GM18507 (cell line): ENCODE results near the gene COX19.

Experiments used
- DNase-seq: peaks from one replicate; pipeline ENCODE4 v3.0.0; 2011; ENCODE audit warnings: low read depth; ENCODE audit not compliant: insufficient read length; ENCODE audit errors: extremely low spot score
- FAIRE-seq: peaks from 2 replicates; lab custom pipeline; 2011; peaks lifted over from hg19 to GRCh38; lab: Jason Lieb, UNC

Gene COX19, protein sequence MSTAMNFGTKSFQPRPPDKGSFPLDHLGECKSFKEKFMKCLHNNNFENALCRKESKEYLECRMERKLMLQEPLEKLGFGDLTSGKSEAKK

GRCh38 chr7:974820-975681 is at the start of gene COX19:
COX19 (minus strand) TSS chr7:975549; CDS start chr7:975509, 40 bp downstream.
- no peak for FAIRE-seq
- peak; percentile 91 for DNase-seq

DNA sequence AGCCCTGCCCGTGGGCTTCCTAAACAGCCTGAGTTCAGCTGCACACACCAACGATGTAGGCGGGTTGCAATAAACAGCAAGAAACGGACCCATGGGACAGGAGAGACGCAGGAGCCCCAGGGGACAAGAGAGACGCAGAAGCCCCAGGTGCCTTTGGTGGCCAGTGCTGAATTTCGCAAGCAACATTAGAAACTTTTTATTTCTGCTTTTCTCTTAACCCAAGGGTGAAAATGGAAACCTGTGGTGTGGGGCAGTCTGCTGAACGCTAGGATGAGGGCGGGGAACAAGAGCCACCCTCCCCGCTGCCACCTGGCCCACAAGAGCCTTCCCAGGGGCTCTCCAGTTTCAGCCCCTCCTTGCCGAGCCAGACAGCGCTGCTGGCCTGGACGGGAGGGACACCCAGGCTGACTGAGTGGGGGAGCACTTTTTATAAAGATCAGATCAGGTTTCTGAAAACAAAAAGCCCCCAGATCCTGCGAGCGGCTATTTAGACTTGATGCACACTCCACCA is 49.0 kb upstream of the COX19 start:
- DNase-seq (peak; percentile 83), FAIRE-seq (peak; percentile 100)

DNA sequence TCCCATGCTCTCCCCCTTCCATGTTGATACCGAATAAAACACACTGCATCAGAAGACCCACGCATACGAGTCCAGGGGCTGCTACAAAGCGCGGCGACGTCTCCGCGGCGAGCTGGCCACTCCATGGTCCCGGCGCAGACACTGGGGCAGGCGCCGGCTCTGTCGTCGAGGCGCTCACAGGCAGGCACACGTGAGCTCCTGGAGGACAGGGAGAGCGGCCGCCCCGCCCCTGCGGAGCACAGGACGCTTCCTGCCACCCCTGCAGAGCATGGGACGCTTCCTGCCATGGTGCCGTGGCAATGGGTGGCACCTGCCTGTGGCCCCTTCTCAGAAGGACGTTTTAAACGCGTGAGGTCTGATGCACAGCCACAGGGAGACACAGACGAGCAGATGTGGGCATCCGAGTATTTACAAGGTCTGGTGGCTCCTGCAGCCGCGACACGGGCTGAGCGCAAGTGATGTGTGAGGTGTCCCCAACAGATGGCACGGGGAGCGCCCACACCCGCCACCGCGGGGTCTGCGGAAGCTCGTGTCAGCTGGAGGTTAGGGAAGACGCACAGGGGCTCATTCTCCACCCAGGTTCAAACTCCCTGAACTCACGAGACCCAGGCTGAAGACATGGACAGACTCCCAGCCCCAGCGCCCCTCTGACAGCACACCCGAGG is 47.6 kb upstream of the COX19 start:
- peak; percentile 67 for FAIRE-seq
- DNase-seq: peak; percentile 32

DNA sequence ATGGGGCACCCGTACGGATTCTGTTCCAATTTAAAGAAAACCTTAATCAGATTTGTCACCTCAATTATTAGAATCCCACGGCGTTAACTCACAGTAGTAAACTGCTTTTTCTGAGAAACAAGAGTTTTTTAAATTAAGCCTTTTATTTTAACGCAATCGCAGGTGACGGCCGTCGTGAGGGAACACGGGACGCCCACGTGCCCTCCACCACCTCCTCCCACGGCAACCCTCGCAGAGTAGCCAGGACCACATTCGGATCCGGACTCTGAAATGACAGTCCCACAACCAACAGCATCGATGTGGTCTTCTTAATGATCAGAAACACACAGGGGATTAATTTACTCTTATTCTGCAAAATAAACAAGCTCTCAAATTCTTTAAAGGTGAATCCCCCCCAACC is 47.0 kb upstream of the COX19 start:
- no peak for DNase-seq
- no peak for FAIRE-seq

DNA sequence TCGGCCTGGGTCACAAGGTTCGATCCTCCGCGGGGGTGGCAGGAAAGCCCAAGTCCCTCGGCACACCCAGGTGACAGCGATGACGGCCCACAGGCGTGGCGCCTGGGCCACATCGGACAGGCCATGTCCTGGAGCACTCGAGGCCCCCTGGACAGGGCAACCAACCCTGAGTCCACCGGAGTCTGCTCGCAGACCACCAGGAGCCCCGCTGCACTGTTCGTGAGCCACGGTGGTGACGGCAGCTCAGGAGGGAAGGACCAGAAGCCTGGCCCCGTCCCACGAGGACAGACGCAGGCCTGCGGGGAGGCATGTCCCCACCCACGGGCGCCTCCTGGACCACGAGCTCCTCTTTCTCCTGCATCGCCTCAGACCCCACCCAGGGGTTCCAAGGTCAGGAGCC is 46.6 kb upstream of the COX19 start:
- DNase-seq (no peak), FAIRE-seq (no peak)

- no peak for FAIRE-seq
- no peak for DNase-seq
These were observed 46.0 kb upstream of the COX19 start for GRCh38 chr7:1021366-1021765.

DNA sequence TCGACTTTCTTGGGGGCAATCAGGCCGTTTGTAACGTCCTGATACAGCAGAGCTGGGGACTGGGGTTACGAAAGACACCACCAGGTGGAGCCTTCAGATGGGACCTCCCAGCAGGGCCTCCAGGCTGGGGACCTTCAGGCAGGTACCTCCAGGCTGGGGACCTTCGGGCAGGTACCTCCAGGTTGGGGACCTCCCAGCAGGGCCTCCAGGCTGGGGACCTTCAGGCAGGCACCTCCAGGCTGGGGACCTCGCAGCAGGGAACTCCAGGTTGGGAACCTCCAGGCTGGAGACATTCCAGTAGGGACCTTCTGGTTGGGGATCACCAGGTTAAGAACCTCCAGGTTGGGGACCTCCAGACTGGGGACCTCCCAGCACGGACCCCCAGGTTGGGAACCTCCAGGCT is 45.5 kb upstream of the COX19 start:
- DNase-seq (no peak), FAIRE-seq (no peak)

DNA sequence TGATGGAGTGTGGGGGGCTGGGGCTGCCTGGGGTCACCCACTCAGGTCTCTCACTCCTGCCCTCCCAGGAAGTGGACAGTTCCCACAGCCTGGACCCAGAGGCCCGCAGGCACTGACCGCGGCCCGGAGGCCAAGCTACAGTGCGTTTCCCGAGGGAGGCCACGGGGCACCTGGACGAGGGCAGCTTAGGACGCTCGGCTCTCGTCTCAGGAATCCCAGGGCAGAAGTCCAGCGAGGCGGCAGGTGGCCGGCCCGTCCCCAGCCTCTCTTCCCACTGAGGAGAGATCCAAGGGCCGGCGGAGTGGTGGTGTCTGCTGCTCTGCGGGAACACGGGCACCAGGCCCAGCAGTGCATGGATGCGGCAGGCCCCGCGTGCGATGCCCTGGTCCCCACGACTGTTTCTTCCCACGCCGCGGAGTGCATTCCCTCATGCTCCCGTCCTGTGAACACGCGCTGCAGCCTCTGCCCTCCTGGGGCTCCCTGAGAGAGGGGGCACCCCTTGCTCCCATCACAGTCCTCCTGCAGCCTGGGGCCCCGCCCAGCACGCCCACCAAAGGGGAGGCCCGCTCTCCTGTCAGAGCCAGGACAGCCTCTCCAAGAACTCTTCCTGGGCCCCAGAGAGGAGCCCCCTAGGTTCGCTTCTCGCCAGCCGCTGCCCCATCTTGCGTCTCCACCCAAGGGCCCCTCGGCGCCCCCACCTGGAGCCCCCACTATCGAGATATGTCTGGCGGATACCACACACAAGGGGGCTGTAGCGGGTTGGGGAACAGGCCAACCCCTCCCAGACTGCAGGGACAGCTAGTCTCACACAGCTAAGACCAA is 44.7 kb upstream of the COX19 start:
- no peak for FAIRE-seq
- DNase-seq: no peak

DNA sequence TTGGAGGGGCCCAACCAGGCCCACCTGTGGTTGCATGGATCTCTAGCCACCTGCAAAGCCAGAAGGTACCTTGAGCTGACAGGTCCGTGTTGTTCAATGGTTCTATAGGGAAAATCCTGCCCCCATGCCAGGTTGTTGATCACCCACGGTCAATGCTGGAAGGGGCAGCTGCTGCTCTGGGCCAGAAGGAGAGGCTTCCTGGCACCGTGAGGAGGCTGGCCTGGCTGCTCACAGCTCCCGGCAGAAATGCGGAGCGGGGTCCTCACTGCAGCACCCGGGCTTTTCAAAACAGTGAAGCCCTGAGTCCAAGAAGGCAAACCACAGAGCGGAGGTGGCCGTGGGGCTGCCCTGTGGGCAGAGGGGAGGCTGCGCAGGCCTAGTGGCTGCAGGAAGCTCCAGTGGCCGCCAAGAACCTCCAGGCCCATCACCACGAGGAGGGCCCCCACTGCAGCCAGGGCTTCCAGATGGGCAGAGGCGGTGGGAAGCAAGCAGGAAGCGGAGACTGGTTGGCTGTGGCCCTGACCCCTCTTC is 44.0 kb upstream of the COX19 start:
- FAIRE-seq (no peak), DNase-seq (no peak)

DNA sequence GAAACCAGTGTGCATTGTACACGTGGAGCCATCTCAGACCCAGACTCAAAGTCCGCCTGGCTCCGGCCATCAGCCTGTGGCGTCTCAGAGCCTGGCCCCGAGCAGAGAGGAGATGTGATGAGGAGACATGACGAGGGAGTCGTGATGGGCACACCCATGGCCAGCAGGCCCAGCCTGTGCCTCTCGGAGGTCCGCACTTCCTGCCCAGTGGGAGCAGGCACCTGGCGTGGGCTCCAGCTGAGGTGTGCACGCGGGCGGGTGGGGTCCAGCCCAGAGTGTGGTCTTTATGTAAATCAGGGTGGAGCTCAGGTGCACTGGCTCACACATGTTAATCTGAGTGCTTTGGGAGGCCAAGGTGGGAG is 43.0 kb upstream of the COX19 start:
- DNase-seq (no peak), FAIRE-seq (no peak)

GRCh38 chr7:1017586-1018333 is 42.4 kb upstream of the COX19 start:
- FAIRE-seq: no peak
- no peak for DNase-seq

DNA sequence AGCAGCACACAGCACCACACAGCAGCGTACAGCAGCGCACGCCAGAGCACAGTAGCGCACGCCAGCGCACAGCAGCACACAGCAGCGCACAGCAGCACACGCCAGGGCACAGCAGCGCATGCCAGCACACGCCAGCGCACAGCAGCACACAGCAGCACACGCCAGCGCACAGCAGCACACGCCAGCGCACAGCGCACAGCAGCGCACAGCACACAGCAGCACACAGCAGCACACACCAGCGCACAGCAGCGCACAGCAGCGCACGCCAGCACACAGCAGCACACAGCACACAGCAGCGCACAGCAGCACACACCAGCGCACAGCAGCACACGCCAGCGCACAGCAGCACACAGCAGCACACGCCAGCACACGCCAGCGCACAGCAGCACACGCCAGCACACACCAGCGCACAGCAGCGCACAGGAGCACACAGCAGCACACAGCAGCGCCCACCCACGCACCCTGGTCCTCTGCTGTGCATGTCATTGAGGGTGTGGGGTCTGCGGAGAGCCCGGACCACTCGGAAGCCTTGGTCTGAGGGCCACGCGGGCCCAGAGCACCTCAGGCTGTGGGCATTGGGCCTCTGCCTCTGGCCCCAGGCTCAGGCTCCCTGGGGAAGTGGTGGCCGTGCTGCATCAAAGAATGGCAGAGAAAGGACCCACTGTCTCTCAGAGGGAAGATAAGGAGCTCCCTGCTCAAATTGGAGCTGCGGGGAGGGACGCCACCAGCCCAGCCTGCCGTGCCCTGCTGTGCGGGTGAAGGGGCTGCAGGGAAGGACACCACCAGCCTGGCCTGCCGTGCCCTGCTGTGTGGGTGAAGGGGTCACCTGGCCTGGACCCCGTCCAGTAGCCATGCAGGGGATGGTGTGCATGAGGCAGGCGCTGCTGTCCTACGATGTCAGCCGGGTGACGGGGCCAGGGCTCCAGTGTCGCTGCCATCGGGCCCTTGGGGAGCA is 41.5 kb upstream of the COX19 start:
- FAIRE-seq (no peak), DNase-seq (no peak)

DNA sequence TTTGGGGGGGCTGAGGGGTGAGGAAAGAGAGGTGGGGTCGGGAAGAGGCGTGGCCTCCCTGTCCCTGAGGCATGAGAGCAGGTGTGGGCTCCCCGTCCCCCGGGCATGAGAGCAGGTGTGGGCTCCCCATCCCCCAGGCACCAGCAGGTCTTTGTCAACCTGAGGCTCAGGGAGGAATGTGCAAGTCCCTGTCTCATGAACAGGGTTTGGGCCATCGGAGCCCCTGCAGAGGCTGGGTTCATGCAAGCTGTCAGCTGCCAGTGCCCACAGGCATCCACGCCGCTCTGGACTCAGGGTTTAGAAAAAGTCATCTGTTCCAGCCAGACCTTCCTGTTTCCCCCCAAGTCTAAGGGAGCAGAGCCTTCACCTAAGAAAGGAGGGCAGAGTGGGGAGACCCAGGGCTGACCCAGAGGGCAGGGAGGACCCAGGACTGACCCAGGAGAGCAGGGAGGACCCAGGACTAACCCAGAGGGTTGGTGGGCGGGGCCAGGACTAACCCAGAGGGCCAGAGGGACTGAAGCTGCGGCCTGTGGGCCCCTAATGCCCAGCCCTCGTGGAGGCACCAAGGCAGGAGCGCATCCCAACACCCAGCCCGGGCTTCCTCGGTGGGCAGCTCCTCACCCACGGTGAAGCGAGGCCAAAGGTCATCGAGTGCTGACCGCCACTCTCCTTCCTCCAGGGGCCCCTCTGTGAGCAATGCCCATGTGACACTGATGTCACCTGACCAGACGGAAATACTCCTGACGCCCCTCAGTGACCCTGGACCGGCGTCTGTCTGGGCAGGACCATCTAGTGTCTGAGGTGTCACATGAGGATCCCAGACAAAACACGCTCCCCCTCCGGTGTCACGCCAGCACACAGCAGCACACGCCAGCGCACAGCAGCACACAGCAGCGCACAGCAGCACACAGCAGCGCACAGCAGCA is 40.1 kb upstream of the COX19 start:
- FAIRE-seq (no peak), DNase-seq (no peak)

DNA sequence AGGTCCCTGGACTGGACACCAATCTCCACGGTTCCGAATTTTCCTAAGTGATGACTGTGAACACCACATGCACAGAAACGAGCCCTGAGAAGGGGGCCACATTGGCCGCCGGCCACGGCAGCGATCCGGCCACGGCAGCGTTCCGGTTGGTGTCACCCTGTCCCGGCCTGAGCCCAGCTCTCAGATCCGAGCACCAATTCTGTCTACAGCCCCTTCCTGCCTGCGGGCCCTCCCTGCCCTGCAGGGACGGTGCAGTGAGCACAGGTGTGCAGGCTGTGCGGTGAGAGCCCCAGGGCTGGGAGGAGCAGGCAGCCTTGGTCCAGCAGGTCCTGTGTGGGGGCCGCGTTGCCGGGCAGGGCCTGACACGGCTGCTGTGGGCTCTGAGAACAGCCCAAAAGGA is 39.3 kb upstream of the COX19 start:
- DNase-seq (no peak), FAIRE-seq (no peak)

DNA sequence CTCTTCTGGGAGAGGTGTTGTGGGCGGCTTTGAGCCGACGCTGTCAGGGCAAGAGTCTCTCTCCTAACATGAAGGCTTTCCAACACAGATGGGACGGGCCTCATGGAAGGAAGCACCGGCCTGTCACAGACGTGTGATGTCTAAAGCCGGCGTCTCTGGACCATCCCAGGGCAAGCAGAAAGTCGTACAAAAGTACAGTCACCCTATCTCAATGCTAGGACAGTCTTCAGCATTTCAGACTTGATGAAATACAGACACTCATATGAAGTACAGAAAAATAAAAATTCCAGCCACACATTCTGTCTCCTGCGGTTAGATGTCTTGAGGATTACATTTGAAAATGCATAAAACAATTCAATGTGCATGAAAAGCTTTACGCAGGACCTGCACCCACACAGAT is 38.2 kb upstream of the COX19 start:
- DNase-seq: no peak
- FAIRE-seq: no peak

DNA sequence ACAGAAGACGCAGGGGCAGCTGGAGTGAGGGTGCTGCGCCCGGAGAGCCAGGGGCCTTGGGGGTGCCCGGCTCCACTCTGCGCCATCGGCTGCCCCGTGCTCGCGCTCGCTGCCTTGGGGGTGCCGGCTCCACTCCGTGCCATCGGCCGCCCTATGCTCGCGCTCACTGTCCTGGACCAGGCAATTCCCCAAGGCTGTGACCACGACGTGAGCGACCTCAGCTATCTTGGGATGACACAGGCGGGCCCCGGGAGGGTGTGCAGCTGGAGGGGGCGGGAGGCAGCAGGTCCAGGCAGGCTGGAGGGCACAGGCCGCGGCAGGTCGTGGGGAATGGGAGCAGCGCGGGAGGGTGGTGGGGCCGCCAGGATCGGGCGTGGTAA is 37.4 kb upstream of the COX19 start:
- DNase-seq (no peak), FAIRE-seq (no peak)
